Fibroblast of villous mesenchyme (primary cell): Measurements from ENCODE around the gene CPNE4. TPM values are rescaled to one million over a fixed set of nuclear protein-coding genes. Genes with fewer than 3 reads are reported as not detected.

Experiments
- DNase-seq: peaks from one replicate; pipeline ENCODE4 v3.0.0-alpha.2; 2010; ENCODE audit warnings: low read depth
- H3K4me3 ChIP-seq: 2 replicates; pipeline ENCODE4 v1.5.1; 2011; ENCODE audit warnings: low read depth, mild to moderate bottlenecking, low read length
- total RNA-seq: library from RNA; depleted of rRNA; stranded (reverse); fragments of >200 nt; gene quantifications from 2 replicates; pipeline ENCODE4 v1.2.3, GENCODE V29; 2012
- TF ChIP-seq, protein P1 (sequence below): IDR thresholded peaks from 2 replicates; pipeline ENCODE4 v1.5.1; 2012; ENCODE audit warnings: low read depth, mild to moderate bottlenecking, low read length; ENCODE audit not compliant: insufficient read depth

CPNE4 gene
- total RNA-seq, 1 donor: not detected

GRCh38 chr3:131518680-131519079 lies 516.1 kb downstream of the CPNE4 start:
- TF ChIP-seq, protein P1, sequence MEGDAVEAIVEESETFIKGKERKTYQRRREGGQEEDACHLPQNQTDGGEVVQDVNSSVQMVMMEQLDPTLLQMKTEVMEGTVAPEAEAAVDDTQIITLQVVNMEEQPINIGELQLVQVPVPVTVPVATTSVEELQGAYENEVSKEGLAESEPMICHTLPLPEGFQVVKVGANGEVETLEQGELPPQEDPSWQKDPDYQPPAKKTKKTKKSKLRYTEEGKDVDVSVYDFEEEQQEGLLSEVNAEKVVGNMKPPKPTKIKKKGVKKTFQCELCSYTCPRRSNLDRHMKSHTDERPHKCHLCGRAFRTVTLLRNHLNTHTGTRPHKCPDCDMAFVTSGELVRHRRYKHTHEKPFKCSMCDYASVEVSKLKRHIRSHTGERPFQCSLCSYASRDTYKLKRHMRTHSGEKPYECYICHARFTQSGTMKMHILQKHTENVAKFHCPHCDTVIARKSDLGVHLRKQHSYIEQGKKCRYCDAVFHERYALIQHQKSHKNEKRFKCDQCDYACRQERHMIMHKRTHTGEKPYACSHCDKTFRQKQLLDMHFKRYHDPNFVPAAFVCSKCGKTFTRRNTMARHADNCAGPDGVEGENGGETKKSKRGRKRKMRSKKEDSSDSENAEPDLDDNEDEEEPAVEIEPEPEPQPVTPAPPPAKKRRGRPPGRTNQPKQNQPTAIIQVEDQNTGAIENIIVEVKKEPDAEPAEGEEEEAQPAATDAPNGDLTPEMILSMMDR: no peak
- H3K4me3 ChIP-seq: no peak overlapping the region
- DNase-seq: no peak

DNA sequence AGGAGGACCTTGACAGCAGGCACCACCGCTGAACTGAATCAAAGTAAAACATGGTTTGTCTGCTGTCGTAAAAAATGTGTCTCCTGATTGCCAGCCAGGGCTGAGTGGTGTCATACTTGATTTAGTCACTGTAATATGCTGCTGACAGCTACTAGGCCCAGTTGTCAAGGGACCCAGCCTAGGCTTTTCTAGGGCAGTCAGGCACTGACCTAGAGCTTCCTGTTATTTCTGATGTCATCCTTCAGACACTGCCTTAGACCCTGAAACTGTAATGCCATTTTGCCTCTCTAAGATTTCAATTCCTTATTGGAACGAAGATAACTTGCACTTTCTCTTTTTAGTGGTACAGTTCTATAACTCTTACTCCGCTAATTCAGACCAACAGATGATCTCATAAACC lies 529.4 kb downstream of the CPNE4 start:
- no peak for DNase-seq
- TF ChIP-seq, protein P1: no peak
- H3K4me3 ChIP-seq: no peak overlapping the region

DNA sequence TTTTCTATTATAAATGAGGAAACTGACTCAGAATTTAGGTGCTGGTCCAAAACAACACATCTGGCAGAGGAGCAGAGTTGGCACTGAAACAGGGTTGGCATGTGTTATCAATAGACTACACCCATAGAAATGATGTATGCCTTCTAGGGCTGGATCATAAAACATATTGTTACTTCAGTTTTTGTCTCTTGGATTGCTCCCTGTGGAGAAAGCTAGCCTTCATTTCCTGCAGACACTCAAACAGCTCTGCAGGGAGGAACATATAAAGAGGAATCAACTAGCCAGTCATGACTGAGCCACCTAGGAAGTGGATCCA lies 531.5 kb downstream of the CPNE4 start:
- peak overlapping the region; percentile 95 for H3K4me3 ChIP-seq
- DNase-seq: no peak
- TF ChIP-seq, protein P1: no peak

DNA sequence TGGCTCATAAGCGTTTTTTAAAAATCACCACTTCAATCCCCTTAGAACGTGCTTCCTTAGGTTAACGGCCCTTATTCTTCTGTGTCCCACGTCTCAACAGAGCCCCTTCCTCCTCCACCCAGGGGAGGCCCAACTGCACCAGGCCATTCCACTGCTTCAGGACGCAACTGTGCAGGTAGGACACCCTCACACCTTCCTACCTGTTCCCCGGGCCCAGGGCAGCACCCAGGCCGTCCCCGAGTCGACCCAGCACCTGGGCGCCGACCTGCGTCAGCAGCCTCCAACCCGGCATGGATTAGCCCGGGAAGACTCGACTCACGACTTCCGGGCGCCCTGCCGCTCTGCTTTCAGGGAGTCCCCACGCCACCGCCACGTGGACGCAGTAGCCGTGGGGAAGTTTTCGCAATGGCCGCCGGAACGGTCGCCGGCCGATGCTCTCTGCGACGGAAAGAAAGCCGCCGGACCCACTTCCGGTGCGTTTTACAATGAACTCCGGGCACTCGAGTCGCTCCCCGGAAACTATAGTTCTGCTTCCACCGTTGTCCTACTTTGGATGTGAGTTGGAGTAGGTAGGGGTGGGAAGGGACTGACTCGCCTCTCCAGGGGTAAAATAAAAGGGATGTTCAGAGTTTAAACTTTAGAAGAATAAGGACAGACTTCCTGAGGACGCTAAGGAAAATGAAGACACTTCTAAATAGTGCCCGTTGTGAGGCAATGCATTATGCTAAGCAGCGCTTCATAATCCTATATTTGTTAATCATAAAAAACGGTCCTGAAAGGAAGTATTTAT lies 532.1 kb downstream of the CPNE4 start, which contains the start of gene MRPL3:
TSS of gene MRPL3 (minus strand) at position 442 of the 790 bp plus-strand sequence. CDS start at position 292, 150 bp downstream.
- peak; percentile 92 for DNase-seq
- TF ChIP-seq, protein P1: no peak

GRCh38 chr3:131501949-131502348 lies 532.9 kb downstream of the CPNE4 start:
- no peak for DNase-seq
- H3K4me3 ChIP-seq: peak overlapping the region; percentile 95
- TF ChIP-seq, protein P1: no peak

More for the DNA sequence above, 532.1 kb downstream of the CPNE4 start, which contains the start of gene MRPL3:
- H3K4me3 ChIP-seq: peak within 1 kb of the TSS; percentile 95

GRCh38 chr3:131494706-131495105 lies 540.1 kb downstream of the CPNE4 start:
- DNase-seq: no peak
- no peak overlapping the region for H3K4me3 ChIP-seq
- TF ChIP-seq, protein P1: no peak
